ENCODE measurements around the gene GTPBP2.
"Not testable (repeated sequence)": the region's sequence is repeated elsewhere in the genome, so short reads cannot be mapped to it uniquely, and the experiment has no call there.

The GTPBP2 gene

DNA sequence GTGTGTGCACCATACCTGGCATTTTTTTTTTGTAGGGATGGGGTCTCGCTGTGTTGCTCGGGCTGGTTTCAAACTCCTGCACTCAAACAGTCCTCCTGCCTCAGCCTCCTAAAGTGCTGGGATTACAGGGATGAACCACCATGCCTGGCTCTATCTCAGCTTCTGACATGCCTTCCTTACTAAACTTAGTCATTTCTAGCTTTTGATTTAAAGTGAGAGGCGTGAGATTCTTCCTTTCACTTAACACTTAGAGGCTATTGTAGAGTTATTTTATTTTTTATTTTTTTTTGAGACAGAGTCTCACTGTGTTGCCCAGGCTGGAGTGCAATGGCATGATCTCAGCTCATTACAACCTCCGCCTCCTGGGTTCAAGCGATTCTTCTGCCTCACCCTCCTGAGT is 33.9 kb upstream of the GTPBP2 start:
- DNase-seq (ENCODE audit: low read depth), result not testable (repeated sequence)

DNA sequence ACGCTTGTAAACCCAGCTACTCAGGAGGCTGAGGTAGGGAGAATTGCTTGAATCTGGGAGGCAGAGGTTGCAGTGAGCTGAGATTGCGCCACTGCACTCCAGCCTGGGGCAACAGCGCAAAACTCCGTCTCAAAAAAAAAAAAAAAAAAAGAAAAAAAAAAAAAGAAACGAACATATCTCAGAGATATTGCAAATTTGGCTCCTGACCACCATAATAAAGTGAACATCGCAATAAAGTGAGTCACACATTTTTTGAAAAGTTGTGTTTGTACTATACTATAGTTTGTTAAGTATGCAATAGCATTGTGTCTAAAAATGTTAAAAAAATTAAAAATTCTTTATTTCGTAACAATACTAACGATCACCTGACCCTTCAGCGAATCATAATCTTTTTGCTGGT is 29.1 kb upstream of the GTPBP2 start:
- no peak for DNase-seq (ENCODE audit: low read depth)

DNA sequence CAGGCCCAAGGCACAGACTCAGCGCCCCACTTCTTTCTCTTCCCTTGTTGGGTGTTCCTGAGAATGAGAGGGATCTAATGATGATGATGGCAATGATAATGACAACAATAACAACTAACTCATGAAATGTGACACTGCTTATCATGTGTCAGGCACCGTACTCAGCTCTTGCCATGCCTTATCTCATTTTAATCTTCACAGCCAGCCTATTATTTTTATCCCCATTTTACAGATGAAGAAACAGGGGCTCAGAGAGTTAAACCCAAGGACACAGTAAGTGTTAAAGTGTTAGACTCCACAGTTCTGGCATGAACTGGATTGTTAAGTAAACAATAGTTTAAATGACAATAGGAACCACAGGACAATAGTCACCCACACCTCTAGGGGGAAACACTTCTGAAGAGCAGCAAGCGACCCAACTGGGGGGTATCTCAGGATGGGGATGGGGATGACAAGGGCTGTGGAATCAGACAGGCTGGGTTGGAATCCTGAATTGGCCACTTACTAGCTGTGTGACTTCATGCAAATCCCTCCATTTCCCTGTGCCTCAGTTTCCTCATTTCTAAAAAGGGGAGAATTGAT is 28.2 kb upstream of the GTPBP2 start:
- DNase-seq (ENCODE audit: low read depth), result no peak

DNA sequence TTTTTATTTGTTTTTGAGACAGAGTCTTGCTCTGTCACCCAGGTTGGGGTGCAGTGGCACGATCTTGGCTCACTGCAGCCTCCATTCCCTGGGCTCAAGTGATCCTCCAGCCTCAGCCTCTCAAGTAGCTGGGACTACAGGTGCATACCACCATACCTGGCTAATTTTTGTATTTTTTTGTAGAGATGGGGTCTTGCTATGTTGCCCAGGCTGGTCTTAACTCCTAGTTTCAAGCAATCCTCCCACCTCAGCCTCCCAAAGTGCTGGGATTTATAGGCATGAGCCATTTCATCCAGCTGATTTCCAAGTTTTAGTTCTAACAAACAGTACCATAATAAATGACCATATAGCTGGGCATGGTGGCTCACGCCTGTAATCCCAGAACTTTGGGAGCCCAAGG is 23.8 kb upstream of the GTPBP2 start:
- DNase-seq (ENCODE audit: low read depth), result not testable (repeated sequence)

DNA sequence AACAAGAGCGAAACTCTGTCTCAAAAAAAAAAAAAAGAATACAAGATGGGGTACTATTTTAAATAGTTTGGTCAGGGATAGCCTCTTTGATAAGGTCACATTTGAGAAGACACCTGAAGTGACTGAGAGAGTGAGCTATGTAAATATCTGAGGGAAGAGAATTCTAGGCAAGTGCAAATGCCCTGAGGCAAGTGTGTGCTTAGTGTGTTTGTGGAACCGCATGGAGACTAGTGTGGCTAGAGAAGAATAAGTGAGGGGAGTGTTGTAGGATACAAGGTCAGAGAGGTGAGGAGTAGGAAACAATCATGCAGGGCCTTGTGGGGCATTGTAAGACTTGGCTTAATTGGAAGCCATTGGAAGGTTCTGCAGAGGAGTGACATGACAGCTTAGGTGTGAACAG is 19.2 kb upstream of the GTPBP2 start:
- DNase-seq (ENCODE audit: low read depth), result no peak

DNA sequence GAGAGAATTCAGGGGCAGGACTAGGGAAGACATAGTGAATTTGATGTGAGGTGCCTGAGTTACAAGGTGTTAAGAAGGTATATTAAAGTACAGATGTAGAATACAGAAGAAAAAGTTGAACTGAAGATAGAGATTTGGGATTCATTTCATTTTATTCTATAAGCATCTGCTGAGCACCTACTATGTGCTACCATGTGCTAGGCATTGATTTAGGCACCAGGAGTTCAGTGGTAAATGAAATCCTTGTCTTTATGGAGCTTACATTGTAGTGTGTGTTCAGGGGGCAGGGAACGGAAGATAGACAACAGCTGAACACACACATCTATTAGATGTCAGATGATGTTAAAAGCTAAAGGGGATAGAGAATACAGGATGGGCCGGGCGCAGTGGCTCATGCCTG is 18.5 kb upstream of the GTPBP2 start:
- DNase-seq (ENCODE audit: low read depth), result no peak

DNA sequence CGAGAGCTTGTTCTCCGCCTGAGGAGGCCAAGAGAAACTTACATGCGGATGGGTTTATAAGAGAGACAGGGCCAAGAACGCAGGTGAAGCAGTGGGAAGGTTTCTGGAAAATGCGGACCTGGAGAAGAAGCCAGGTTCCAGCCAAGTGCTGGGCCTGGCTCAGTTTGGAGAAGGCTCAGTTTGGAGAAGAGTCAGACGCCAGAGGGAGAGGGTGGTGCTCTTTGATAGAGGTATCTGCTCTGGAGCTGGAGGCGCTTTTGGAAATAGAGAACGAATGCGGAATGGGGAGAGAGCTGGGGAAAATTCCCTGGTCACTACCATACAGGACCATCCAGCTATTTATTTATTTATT is 16.5 kb upstream of the GTPBP2 start:
- DNase-seq (ENCODE audit: low read depth), result no peak

DNA sequence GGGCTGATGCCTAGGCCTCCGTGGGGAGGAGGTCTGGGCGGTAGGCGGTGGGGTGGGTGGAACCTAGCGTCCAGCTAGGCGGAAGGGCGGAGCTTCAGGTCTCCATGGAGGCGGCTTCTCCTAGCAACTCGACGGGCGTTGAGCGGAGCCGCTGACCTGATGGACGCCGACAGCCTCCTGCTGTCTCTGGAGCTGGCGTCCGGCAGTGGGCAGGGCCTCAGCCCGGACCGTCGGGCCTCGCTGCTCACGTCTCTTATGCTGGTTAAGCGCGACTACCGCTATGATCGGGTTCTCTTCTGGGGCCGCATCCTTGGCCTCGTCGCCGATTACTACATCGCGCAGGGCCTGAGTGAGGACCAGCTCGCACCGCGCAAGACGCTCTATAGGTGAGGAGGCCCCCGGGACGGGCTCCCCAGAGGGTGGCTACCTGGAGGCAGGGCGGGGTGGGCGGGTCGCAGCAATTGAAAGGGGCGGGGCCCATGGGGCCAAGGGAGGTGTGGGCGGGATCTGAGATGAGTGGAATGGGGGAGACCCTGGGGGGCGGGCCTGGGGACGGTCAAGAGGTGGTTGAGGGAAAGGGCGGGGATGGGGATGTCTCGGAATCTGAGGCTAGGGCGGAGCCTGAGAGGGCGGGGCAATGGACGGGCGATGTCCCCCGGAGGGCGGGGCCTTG is 16.0 kb upstream of the GTPBP2 start, which contains the start of gene RSPH9:
RSPH9 (plus strand) TSS at position 97 of the 673 bp plus-strand sequence; CDS start at position 160, 63 bp downstream.
- peak; percentile 64 for DNase-seq (ENCODE audit: low read depth)

DNA sequence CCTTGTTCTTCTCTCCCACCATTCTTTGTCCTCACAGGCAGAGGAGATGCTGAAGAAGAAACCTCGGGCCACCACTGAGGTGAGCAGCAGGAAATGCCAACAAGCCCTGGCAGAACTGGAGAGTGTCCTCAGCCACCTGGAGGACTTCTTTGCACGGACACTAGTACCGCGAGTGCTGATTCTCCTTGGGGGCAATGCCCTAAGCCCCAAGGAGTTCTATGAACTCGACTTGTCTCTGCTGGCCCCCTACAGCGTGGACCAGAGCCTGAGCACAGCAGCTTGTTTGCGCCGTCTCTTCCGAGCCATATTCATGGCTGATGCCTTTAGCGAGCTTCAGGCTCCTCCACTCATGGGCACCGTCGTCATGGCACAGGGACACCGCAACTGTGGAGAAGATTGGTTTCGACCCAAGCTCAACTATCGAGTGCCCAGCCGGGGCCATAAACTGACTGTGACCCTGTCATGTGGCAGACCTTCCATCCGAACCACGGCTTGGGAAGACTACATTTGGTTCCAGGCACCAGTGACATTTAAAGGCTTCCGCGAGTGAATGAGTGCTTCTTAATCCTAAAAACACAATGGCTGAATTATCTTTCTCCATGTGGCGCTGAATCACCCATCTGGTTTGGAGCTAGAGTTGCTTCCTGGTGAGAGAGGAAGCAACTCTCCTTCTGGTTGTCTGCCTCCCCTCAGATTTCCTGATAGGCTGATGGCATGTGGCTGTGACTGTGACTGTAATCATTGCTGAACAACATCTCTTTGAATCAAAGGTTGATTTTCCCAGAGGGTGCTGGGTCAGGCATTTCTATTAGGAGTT is 11.1 kb upstream of the GTPBP2 start:
- no peak for DNase-seq (ENCODE audit: low read depth)

DNA sequence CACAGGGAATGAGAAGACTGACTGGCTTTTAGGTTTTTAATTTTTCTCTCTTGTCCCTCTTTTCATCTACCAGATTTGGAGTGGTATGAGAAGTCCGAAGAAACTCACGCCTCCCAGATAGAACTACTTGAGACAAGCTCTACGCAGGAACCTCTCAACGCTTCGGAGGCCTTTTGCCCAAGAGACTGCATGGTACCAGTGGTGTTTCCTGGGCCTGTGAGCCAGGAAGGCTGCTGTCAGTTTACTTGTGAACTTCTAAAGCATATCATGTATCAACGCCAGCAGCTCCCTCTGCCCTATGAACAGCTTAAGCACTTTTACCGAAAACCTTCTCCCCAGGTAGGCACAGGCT is 7.2 kb upstream of the GTPBP2 start:
- no peak for DNase-seq (ENCODE audit: low read depth)

DNA sequence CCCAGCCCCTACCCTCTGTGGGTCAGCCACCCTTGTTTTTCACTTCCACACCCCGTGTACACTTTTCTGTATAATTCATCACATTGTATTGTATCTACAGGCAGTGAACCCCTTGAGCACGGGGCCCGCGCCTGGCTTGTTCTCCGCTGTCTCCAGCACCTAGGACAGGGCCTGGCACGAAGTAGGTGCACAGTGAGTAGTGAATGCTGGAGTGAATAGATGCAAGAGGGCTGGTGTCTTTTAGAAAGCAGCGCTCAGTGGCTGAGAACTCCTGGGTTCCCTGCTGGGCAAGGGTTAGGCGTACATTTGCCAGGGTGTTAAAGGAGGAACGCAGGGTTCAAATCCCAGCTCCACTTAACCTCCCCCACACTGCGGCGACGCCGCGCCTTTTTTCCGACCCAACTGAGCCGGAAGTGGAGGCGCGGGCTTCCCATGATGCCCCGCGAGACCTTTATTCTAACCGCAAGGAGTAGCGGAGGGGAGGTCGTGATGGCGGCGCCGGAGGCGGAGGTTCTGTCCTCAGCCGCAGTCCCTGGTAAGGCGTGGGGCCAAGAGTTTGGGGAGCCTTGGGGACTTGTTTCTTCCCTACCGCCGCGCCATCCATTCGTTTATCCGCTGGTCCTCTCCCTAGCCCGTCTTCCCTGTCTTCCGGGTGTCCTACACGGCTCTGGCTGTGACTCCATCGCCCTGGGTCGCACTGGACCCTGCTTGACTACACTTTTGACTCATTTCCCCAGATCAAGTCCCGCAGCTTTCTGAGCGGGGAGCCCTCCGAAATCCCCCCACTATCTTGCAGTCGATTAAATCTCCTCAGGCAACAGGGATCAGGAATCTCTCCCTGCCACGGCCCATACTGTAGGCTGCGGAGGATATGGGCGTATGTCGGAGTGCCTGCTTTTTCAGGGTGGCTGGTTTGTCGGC is 6.6 kb upstream of the GTPBP2 start, which contains the start of gene MAD2L1BP:
MAD2L1BP (plus strand) TSS at position 454 of the 921 bp plus-strand sequence; CDS start at position 490, 36 bp downstream.
- DNase-seq (ENCODE audit: low read depth), result peak; percentile 81

DNA sequence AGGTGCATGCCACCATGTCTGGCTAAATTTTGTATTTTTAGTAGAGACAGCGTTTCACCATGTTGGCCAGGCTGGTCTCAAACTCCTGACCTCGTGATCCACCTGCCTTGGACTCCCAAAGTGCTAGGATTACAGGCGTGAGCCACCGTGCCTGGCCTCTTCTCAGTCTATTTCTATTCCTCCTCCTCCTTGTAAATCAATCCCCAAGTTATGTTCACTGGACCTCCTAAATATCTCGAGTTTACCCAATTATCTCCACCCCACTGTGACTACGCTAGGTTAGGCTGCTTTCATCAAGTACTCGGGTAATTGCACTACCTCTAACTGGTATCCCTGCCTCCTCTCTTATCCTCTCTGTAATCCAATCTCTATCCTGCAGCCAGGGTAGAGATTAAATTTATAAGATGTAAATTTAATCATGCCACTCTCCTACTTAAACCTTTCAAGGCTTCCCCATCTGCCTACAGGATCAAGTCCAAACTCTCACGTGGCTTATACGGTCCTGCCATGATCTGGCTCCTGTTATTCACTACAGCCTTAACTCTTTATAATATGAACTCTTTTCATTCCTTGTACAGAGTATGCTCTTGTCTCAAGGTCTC is 5.7 kb upstream of the GTPBP2 start:
- DNase-seq (ENCODE audit: low read depth), result no peak

DNA sequence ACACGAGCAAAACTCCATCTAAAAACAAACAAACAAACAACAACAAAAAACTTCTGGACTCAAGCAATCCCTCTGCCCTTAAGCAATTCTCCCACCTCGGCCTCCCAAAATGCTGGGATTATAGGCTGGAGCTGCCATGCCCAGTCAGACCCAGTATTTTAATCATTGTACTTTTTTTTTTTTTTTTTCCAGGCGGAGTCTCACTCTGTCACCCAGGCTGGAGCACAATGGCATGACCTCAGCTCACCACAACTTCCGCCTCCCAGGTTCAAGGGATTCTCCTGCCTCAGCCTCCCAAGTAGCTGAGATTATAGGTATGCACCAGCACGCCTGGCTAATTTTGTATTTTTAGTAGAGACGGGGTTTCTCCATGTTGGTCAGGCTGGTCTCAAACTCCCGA is 3.9 kb upstream of the GTPBP2 start:
- DNase-seq (ENCODE audit: low read depth), result not testable (repeated sequence)

DNA sequence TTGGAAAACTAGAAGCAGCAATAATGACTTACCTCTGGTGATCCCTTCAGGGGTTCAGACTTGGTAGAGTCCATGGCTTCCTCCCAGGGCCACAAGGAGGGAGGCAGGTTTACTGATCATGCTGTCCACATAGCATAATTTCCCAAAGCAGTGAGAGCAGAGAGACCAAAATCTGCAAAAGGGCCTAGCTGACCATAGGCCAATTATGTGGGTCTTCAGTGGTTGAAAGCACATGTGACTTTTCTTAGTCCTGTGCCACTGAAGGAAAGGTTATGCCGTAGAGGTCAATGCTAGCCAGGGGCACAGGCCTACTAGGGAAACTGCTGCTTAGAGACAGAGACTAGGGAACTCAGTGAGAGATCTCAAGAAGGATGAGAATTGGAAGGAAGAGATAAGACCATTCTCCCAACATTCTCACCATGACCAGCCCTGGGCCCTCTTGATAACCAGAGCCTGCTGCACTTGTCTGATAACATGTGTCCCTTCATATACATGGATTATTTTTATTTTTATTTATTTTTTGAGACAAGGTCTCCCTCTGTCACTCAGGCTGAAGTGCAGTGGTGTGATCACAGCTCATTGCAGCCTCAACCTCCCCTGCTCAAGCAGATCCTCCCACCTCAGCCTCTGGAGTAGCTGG is 2.0 kb upstream of the GTPBP2 start:
- DNase-seq (ENCODE audit: low read depth), result no peak

DNA sequence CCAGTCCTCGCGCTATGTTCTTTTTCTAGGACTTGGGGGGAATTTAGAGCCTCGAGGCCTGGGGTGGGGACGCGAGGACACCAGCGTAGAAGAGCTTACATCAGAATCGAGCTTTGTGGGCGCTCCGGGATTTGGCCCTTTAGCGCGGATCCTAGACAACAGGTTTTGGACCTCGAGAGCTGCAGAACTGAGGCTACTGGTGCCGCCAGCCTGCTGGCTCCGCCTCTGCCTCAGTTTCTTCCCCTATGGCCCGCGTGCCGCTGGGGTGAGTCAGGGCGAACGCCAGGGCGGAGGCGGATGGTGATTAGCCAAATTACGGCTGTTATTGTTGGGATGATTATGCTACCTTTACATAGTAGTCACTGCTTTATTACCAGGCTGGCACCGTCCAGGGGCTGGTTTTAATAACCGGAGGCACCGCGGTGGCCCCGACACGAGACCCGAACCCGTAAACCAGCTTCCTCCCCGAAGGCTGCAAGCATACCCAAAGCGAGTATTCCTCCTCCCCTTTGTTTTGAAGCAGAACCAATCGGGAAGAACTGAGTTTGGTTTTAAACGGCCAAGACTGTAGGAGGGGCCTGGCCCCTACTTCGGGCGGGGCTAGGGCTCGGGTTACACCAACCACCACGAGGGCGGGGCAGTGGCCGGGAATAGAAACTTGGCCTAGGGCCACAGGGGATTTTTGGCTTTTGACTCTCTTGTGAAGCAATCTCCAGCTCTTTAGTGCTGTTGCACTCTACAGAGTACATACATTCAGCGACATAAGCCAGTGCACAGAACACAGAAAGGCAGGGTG is 639 bp upstream of the GTPBP2 start:
- DNase-seq (ENCODE audit: low read depth), result peak; percentile 87

DNA sequence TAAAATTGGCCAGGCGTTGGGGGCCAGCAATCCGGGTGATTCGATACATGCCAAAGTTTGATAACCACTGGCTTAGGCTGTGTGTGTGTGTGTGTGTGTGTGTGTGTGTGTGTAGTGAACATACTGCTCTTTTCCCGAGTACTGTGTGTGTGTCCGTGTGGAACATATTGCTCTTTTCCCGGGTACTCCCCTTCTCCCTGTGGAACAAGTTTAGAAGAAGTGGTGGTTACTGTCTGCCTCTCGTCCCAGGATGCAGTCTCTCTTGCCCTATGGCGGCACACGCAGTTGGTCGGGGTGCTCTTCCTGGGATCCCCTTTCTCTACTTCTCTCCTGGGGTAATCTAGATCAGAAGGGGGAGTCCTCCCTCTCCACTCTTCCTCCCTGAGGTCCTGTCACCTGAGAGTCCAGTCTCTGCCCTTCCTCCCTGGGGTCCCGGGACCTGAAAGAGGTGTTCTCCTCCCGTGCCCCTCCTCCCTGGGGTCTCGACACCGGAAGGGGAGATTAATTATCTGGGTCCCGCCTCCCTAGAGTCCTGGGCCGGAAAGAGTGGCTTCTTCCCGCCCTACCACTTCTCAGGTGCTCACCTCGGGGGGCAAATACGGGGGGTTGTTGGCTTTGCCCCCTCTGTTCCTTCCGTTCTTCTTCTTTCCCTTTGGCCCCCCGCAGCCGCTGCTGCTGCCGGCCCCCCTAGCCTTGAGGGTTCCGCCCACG is 516 bp downstream of the GTPBP2 start:
- peak; percentile 36 for DNase-seq (ENCODE audit: low read depth)

DNA sequence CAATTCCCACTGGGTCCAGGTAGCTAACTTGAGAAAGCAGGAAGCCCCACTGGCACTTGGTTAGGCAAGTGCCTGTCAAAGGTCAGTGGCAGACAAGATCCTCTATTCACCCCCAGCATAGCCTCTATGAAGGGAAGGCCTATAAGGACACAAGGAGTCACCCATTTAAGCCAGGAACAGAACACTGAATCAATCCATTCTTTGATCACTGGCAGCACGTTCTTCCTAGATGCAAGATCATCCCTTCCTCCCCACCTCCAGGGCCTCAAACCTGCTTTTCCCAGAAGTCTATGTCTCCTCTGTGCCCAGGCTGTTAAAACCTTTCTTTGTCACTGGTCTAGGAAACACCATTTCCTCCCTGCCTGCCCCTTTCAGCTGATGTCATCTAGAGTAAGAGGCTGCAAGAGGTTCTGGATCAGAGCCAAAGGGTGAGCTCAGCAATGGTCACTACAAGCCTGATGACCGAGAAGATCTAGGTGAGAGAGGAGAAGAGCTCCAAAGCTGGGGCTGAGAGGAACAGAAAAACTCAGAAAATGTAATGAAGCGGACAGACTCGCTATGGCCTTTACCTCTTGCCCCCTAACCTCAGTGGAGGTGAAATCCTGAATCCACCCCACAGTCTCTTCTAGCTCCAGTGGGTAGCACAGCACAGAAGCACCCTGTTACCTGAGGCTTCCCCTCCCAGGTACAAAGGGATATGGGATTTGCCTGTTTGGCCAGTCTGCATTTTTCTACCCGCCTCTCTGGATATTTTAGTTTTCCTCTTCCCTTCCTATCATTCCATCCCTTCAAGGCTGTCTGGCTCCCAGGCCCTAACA is 1.8 kb downstream of the GTPBP2 start:
- no peak for DNase-seq (ENCODE audit: low read depth)

DNA sequence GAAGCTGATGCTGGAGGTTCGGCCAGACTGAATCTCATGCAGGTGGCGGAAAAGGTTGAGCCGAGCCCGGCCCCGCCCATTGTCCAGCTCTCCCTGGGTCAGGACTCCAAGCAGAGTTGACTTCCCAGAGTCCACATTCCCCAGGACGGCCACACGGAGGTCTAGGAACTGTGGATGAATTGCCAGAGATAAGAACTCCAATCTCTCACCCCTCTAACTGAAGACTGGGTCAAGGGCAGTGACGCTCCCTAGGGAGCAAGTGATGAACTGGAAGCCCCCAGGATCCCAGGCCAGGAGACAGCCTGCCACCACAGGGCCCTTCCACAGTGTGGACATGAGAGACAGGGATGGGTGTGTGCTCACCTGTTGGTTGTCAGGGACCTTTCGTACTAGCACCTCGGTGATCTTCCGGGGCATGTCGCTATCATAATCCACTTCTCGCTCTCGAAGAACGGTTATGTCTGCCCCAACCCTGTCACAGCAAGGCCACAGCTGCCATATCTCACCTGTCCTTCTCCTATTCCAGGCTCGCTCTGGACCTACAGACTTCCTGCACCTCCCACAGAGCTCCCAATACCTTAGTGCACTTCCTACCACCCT is 3.6 kb downstream of the GTPBP2 start:
- DNase-seq (ENCODE audit: low read depth), result no peak

All from activated T-cell treated with anti-CD3 and anti-CD28 coated beads for 48 hours (primary cell).